Non-pigmented ciliary epithelial cell (primary cell): ENCODE measurements around the gene TLR7.

ENCODE experiments used
- DNase-seq: peaks from one replicate; pipeline ENCODE4 v3.0.0-alpha.2; 2010; ENCODE audit warnings: low read depth

The TLR7 gene

GRCh38 chrX:12930150-12930549 is 63.3 kb downstream of the TLR7 start:
- DNase-seq: no peak

- no peak for DNase-seq
Observed at GRCh38 chrX:12932244-12932643, 65.4 kb downstream of the TLR7 start.

GRCh38 chrX:12934850-12935249 is 68.0 kb downstream of the TLR7 start:
- DNase-seq: no peak

GRCh38 chrX:12936947-12937346 is 70.1 kb downstream of the TLR7 start:
- DNase-seq: no peak
